Left ventricle myocardium superior (tissue), 1 donor: ENCODE measurements around the gene ZNF12. TPM values are rescaled to one million over a fixed set of nuclear protein-coding genes. Genes with fewer than 3 reads are reported as not detected.
A peak's percentile ranks its signal among the peaks of the same experiment; 100 is the strongest.
"Not testable (repeated sequence)": the region's sequence is repeated elsewhere in the genome, so short reads cannot be mapped to it uniquely, and the experiment has no call there.

Experiments
- ATAC-seq: fragments of 200-7000 bp; cut with Tn5 transposase; one replicate; pipeline ENCODE4 v1.9.1; 2020; ENCODE audit warnings: mild to moderate bottlenecking, moderate library complexity
- DNase-seq: peaks from one replicate; pipeline ENCODE4 v3.0.0-alpha.2; 2020
- intact Hi-C: fragments of 100-400 bp; cut with micrococcal nuclease; formaldehyde crosslinking; loops from one replicate; pipeline ENCODE4 v1.11.0; 2022
- total RNA-seq: library from RNA; stranded (reverse); fragmentation: NEBNext Ultra II Directional; extraction: Animal tissue kit (Norgen Biotek cat#: 25700); gene quantifications from one replicate; pipeline ENCODE4 v1.2.1, GENCODE V29; 2021
- donor health status: DM: no; HTN: yes; CAD: no; lungs with severe emphysema.

Gene ZNF12
- total RNA-seq, 1 donor from 2014 or later = 15.5 TPM

GRCh38 chr7:6705959-6706665 is 635 bp downstream of the ZNF12 start:
- intact Hi-C loops = no loop called here
- DNase-seq (peak; percentile 45), ATAC-seq (peak; percentile 34)

- intact Hi-C loops = no loop called here
- no peak for DNase-seq
- ATAC-seq = no peak
Observed at GRCh38 chr7:6701860-6702259, 4.9 kb downstream of the ZNF12 start.

GRCh38 chr7:6700793-6701192 is 6.0 kb downstream of the ZNF12 start:
- no peak for ATAC-seq
- intact Hi-C loops = no loop called here
- DNase-seq = no peak

- no peak for ATAC-seq
- DNase-seq = no peak
- intact Hi-C loops = no loop called here
Observed at GRCh38 chr7:6691609-6692106, 15.1 kb downstream of the ZNF12 start.

- no peak for DNase-seq
- intact Hi-C loops = no loop called here
- no peak for ATAC-seq
Observed at GRCh38 chr7:6691103-6691502, 15.6 kb downstream of the ZNF12 start.

GRCh38 chr7:6680146-6680545 is 26.6 kb downstream of the ZNF12 start:
- intact Hi-C loops = no loop called here
- ATAC-seq (no peak), DNase-seq (no peak)

- intact Hi-C loops = no loop called here
- DNase-seq (no peak), ATAC-seq (no peak)
Observed at GRCh38 chr7:6675807-6676405, 30.8 kb downstream of the ZNF12 start.

GRCh38 chr7:6670851-6671250 is 35.9 kb downstream of the ZNF12 start:
- DNase-seq, intact Hi-C loops, ATAC-seq: not testable (repeated sequence)

- DNase-seq (no peak), ATAC-seq (no peak)
- intact Hi-C loops = no loop called here
Observed at GRCh38 chr7:6658618-6659345, 48.0 kb downstream of the ZNF12 start.

- intact Hi-C loops = no loop called here
- ATAC-seq (no peak), DNase-seq (no peak)
Observed at GRCh38 chr7:6656413-6656812, 50.3 kb downstream of the ZNF12 start.

GRCh38 chr7:6655636-6656385 is 50.9 kb downstream of the ZNF12 start:
- intact Hi-C loops = no loop called here
- ATAC-seq (no peak), DNase-seq (no peak)

GRCh38 chr7:6654842-6655610 is 51.7 kb downstream of the ZNF12 start:
- intact Hi-C loops = no loop called here

GRCh38 chr7:6654113-6654841 is 52.5 kb downstream of the ZNF12 start:
- intact Hi-C loops = no loop called here
- ATAC-seq = no peak
- no peak for DNase-seq

More at GRCh38 chr7:6654842-6655610, 51.7 kb downstream of the ZNF12 start:
- ATAC-seq (no peak), DNase-seq (no peak)

GRCh38 chr7:6653071-6654003 is 53.4 kb downstream of the ZNF12 start:
- no peak for DNase-seq
- intact Hi-C loops = no loop called here

GRCh38 chr7:6652446-6653011 is 54.2 kb downstream of the ZNF12 start:
- intact Hi-C loops = no loop called here
- ATAC-seq (no peak), DNase-seq (no peak)

More at GRCh38 chr7:6653071-6654003, 53.4 kb downstream of the ZNF12 start:
- no peak for ATAC-seq

GRCh38 chr7:6651851-6652445 is 54.8 kb downstream of the ZNF12 start:
- ATAC-seq = no peak
- intact Hi-C loops = no loop called here

More at GRCh38 chr7:6651851-6652445, 54.8 kb downstream of the ZNF12 start:
- no peak for DNase-seq
